GM12801 (cell line): ENCODE measurements around the gene HRAS.

Experiments
- TF ChIP-seq, protein P1 (sequence below): IDR thresholded peaks from one replicate; pipeline ENCODE4 v1.5.1; 2011; ENCODE audit warnings: control low read depth; ENCODE audit not compliant: insufficient read length; ENCODE audit errors: extremely low read depth

HRAS gene

DNA sequence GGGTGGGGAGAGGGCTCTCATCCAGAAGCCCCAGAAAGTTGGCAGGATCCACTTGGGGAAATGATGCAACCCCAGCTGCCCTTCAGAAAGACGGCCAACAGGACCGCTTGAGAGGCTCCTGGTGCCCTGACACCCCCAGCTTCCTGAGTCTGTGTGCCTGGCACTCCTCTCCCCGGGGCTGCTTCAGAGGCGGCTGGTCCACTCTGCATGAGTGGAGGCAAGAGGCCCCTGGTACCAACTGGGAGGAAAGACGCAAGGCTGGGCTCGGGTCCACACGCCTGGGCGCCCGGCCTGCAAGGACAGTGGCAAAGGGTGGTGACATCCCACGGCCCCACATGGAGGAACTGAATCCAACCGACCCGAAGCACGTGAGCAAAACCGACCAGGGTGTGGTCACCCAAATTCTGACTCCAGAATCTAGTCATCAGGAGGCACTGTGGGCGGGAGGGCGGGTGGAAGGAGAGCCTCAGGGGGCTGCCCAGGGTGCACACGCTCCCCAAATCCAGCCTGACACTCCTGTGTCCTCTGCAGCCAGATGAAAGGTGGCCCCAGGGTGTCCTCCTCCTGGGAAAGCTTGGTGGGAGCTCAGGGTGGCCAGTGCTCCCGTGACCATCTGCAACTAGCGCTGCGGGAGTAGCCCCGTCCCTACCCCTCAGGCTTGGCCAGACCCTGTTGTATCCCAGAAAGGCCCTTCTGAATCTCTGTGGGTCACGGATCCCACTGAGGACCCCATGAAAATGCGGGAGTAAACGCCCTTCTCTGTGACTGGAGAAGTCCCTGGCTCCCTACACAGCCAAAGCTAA lies 32.0 kb downstream of the HRAS start:
- TF ChIP-seq, protein P1, sequence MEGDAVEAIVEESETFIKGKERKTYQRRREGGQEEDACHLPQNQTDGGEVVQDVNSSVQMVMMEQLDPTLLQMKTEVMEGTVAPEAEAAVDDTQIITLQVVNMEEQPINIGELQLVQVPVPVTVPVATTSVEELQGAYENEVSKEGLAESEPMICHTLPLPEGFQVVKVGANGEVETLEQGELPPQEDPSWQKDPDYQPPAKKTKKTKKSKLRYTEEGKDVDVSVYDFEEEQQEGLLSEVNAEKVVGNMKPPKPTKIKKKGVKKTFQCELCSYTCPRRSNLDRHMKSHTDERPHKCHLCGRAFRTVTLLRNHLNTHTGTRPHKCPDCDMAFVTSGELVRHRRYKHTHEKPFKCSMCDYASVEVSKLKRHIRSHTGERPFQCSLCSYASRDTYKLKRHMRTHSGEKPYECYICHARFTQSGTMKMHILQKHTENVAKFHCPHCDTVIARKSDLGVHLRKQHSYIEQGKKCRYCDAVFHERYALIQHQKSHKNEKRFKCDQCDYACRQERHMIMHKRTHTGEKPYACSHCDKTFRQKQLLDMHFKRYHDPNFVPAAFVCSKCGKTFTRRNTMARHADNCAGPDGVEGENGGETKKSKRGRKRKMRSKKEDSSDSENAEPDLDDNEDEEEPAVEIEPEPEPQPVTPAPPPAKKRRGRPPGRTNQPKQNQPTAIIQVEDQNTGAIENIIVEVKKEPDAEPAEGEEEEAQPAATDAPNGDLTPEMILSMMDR = no peak

DNA sequence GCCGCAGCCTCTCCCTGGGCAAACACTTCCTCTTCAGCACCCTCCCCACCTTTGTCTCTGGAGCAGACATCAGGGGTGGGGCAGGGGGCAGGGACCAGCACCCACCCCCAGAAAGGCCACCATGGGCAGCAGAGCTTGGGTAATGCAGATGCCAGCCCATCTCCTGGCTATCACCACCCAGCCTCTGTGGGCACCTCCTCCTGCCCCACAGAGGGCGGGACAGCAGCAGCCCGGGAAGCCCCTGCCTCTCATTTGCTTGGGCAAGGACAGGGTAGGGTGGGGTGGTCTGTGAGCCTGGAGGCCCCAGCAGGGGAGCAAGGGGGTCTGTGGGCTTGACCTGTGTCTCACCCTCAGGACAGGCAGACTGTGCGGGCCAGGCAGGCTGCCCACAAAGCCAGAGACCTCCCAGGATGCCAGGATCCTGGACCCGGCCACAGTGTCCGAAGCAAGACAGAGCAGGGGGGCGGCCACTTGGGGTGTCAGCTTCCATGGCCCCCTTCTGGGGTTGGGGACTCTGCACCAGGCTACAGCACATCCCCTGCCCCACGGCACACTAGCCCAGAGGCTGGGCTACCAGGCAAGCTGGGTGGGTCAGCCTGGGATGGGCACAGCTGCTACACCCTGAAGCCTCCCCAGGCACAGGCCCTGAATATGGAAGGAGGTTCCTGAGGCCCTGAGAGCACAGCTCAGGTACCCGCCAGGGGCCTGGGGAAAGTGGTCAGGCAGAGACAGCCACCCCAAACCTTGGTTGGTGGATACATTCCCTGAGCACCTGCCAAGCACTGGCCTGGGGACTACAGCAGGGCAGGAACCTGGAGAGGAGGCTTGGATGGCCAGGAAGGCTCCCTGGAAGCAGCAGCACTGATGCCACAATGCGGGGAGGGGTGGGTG lies 32.8 kb downstream of the HRAS start:
- TF ChIP-seq, protein P1 = no peak

DNA sequence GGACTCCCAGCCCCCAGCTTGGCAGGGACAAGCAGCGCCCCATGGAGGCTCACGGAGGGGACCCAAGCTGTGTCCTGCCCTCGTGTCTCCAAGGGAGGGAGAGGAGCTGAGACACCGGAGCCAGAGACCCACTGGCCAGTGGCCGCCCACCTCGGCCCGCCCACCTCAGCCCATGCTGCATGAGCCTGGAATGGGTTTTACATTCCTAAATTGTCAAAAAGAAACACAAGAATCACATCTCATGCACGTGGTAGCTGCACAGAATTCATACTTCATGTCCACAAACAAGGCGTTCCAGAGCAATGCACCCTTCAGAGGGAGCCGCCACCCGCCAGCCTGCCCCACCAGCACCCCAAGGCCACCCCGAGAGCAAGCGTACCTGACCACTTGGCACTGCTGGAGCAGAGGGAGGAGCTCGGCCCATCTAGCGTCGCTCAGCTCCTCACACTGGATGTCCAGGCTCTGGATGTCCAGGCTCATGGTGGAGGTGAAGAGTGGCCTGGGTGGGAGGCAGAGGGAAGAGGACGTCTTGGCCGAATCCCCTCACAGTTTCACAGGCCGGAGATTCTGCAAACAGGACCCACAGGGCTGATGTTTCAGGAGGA lies 33.6 kb downstream of the HRAS start:
- TF ChIP-seq, protein P1 = no peak

DNA sequence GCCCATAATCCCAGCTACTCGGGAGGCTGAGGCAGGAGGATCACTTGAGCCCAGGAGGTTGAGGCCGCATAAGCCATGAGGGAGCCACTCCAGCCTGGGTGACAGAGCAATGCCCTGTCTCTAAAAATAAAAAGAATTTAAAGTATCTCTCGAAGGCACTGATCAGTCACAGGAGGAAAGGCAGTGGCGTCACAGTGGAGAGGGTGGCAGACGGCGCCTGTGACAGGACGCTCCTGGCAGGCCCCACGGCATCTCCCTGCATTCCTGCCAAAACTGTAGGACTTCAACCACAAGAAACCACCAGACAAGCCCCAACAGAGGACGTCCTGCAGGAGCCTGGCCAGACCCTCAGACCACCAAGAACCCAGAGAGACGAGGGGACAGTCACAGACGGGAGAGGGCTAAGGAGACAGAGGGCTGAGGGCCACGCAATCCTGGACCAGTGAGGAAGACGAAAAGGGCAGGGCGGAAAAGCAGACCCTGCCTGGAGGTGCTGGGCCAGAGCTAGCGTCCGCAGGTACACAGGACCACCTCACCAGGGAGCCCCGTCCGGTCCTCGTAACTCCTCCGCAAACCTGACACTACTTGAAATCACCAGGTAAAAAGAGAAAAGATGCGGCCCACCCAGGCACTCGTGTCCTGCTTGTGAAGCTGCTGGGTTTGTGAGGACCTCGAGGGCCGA lies 34.2 kb downstream of the HRAS start:
- TF ChIP-seq, protein P1 = no peak

DNA sequence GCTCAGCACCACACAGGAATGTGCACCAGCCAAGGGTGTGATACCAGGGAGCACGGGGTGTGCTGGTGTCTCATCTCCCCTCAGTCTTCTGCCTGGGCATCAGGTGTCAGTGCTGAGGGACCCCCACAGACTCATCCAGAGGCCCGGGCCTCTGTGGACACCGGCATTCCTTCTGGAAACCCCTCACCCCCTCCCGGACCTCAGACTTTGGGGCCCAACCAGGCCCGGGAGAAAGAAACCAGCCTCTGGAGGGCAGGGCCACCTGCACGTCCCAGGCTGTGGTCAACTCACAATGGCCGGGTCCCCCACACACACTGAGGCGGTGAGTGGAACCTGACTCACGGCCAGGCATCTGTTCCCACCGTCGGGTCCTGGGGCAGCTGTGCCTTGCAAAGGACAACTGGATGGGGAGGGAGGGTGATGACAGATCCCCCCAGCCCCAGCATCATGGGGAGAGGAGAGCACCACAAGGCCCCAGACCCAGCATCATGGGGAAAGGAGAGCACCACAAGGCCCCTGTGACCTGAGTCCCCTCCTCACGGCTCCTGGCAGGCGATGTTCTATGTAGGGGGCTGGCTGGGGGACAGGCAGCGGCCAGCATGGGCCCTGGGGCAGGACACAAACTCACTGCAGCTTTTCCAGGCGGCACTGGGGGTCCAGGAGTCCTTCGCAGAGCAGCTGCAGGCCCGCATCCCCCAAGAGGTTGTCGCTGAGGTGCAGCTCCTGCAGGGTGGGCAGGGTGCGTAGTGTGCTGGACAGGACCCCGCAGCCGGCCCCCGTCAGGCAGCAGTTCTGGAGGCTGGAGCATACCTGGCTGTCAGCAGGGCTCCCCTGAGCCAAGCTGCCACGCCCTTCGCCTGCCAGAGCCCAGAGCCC lies 35.9 kb downstream of the HRAS start:
- TF ChIP-seq, protein P1 = no peak

DNA sequence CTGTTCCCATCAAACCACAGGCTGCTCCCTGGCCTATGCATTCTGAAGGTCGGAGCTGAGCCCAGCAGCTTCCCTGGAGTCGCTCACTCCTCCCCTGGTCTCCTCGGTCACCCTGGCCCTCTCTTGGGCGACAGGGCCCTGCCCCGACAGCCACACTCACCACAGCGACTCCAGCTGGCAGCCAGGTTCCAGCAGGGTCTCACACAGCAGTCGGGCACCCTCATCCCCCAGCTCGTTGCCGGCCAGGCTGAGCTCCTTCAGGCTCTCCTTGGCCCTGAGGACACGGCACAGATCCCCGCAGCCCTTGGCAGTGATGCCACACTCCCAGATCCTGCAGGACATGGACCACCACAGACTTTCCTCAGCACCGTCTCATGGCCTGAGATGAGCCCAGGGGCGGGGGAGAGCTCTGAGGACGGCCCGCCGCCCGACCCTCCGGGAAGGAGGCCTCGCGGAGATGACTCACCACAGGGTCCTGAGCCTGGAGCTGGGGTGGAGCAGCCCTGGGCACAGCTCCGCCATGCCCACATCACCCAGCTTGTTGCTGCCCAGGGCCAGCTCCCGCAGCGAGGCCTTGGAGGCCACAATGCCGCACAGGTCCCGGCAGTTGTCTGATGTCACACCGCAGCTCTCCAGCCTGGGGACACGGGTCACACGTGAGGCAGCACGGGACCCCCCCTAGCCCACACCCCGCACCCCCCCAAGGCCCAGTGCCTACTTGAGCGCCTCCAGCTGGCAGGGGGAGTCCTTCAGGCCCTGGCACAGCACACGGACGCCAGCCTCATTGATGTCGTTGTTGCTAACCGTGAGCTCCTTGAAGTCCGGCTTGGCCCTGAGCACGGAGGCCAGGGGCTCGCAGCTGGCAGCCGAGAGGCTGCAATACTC lies 36.8 kb downstream of the HRAS start:
- TF ChIP-seq, protein P1 = no peak
